Activated CD4-positive, CD25-positive, alpha-beta regulatory T cell (primary cell): ENCODE data around the gene MT1B.

ENCODE experiments used
- DNase-seq, 4 experiments: peaks; one replicate each; lab custom pipeline; 2025; lab: John Stamatoyannopoulos, UW

The MT1B gene

GRCh38 chr16:56651586-56651985 is at the start of gene MT1B:
Gene MT1B (plus strand): TSS chr16:56651886. CDS start chr16:56651954, 68 bp downstream.
- no peak for DNase-seq

DNA sequence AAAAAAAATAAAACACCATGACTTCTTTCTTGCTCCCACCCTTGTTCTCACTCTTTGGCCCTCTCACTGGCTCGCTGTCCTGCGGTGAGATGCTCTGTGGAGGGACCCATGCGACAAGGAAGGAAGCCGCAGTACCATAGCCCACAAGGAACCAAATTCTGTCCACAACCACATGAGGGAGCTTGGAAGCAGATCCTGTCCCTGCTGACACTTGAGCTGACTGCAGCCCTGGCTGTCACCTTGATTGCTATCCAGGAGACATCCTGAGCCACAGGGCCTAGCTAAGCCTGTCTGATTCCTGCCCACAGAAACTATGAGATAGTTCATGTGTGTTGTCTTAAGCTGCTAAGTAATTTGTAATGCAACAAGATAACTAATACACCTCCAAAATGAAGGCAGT is 48.1 kb upstream of the MT1B start:
- DNase-seq = no peak

GRCh38 chr16:56604966-56605365 is 46.7 kb upstream of the MT1B start:
- no peak for DNase-seq

GRCh38 chr16:56605475-56605874 is 46.2 kb upstream of the MT1B start:
- no peak for DNase-seq

DNA sequence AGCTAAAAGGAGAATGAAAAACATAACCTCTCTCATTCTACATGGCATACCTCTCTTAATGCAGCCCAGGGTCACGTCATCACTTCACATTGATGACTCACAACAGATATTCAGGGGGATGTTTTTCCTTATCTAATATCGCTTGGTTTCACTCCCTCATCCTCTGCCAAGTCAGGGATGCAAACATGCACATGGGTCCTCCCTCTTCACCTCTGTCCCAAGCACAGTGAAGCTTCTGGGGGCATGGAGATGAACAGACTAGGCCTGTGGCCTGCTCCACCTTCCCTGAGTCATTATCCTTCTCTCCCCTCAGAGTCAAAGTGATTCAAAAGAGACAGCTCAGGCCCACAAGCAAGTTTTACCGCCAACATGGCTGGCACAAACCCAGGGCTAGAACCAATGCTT is 45.6 kb upstream of the MT1B start:
- DNase-seq = no peak

DNA sequence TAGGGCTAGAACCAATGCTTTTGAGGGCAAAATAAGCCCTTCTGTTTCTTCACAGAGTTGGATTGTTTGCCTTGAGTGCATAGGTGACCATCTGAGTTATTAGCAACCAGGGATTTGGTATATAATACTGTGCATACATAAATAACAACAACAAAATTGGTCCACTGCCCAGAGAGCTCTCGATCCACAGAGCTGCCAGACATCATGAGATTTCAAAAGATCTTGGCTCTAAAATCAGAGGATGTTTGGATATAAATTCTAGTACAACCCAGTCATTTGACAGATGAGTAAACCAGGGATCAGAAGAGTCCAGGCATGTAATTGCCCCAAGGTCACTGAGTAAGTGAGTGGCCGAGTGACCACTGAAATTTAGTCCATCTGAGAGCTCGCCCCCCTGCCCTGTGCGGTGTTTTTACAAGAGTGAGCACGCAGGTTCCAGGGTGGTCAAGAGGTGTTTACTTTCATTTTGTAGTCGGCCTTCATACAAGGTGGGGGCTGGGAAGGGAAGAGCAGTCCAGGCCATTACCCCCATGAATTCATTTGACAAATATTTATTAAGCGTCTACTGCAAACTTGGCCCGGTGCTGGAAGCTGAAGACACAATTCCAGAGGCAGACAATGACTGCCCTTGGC is 45.1 kb upstream of the MT1B start:
- no peak for DNase-seq

GRCh38 chr16:56607109-56607618 is 44.5 kb upstream of the MT1B start:
- no peak for DNase-seq

- DNase-seq = no peak
Measured at GRCh38 chr16:56607675-56608042, 44.0 kb upstream of the MT1B start.

DNA sequence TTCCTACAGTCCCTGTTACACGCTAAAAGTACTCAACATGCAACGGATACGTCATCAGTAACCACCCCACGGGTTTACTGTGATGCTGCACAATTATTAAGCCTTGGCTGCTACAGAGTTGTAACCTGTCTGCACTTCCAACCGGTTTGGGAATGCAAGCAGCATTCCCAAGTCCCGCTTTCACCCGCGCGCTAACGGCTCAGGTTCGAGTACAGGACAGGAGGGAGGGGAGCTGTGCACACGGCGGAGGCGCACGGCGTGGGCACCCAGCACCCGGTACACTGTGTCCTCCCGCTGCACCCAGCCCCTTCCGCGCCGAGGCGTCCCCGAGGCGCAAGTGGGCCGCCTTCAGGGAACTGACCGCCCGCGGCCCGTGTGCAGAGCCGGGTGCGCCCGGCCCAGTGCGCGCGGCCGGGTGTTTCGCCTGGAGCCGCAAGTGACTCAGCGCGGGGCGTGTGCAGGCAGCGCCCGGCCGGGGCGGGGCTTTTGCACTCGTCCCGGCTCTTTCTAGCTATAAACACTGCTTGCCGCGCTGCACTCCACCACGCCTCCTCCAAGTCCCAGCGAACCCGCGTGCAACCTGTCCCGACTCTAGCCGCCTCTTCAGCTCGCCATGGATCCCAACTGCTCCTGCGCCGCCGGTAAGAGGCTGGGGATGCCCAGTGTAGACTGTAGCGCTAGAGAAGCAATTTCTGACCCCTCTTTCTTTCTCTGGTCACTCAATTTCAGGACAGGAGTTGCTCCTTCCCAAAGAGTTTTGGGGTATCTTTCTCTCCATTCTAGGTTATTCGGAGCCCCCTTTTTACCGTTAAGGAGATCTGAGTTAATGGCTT is 43.4 kb upstream of the MT1B start, which contains the start of gene MT2A:
TSS of gene MT2A (plus strand) at position 542 of the 833 bp plus-strand sequence. CDS start at position 614, 72 bp downstream.
- DNase-seq = peak; percentile 72 to 86 (median 78)

DNA sequence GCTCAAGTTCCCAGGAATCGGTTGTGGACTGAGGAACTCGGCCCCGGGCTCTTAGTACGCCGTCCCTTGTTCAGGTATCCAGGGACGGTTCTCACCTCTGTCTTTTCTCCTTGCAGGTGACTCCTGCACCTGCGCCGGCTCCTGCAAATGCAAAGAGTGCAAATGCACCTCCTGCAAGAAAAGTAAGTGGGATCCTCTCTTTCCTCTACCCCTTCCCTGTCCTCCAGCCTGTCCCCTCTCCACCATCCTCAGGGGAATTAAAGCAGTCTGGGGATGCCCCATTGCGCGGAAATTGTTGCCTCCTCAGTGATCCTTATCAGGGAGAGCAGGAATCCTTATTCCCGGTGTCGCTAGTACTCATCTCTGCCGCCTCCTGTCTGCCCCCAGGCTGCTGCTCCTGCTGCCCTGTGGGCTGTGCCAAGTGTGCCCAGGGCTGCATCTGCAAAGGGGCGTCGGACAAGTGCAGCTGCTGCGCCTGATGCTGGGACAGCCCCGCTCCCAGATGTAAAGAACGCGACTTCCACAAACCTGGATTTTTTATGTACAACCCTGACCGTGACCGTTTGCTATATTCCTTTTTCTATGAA is 42.7 kb upstream of the MT1B start:
- DNase-seq = no peak

DNA sequence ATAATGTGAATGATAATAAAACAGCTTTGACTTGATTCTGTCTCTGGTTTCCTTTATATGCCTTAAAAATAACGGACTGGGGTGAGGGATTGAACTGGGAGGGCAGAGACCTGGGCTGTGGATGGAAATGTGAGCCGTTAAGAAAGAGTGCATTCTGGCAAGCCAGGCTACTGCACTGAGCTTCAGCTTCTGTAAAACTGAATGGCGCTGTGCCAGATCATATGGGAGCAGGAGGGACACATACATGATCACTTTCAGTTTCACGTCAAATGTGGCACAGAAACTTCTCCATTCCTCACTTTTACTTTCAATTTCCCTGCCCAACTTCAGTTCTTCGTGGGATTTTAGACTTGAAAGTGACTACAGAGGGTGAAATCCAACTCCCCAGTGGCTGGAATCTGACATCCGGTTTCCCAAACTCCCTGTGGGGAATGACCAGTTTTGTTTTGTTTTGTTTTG is 42.2 kb upstream of the MT1B start:
- peak in 3 of 4 experiments; percentile 18 to 54 (median 38) for DNase-seq

GRCh38 chr16:56610017-56610608 is 41.6 kb upstream of the MT1B start:
- DNase-seq = peak in 3 of 4 experiments; percentile 12 to 32 (median 18)

- no peak for DNase-seq
Measured at GRCh38 chr16:56610609-56611111, 41.0 kb upstream of the MT1B start.

GRCh38 chr16:56611281-56611833 is 40.3 kb upstream of the MT1B start:
- DNase-seq = no peak

DNA sequence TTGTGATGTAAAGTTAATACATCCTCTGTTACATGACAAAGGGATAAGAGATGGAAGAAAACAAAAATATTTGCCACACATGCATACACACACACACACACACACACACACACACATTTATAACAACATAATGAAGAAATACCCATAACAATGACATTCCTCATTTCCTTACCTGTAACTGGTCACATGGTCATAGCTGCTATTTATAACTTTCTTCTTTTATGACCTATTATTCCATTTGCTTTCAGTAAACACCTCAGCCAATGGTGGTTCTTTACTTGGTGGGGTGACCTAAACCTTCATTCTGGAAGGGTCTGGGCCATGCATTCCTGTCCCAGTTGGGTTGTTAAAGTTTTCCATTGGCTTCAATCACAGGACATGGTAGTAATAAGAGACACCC is 38.0 kb upstream of the MT1B start:
- no peak for DNase-seq

- no peak for DNase-seq
Measured at GRCh38 chr16:56614549-56614991, 37.1 kb upstream of the MT1B start.

DNA sequence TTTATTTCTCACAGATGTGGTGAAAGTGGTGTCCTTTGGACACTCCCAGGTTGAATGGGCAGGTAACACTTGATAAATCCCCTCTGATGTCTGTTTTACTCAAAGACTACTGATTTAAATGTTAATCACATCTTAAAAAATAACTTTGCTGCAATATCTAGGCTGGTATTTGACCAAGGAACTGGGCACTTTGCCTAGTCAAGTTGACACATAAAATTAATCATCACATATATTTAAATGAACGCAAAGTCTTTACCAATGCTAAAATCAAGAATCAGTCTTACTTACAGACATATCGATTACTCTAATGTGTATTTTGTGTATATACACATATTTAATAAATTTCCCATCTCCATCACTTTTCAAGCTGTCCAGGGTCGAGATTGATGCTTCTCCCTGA is 36.3 kb upstream of the MT1B start:
- DNase-seq = no peak

GRCh38 chr16:56616608-56617211 is 35.0 kb upstream of the MT1B start:
- DNase-seq = no peak

DNA sequence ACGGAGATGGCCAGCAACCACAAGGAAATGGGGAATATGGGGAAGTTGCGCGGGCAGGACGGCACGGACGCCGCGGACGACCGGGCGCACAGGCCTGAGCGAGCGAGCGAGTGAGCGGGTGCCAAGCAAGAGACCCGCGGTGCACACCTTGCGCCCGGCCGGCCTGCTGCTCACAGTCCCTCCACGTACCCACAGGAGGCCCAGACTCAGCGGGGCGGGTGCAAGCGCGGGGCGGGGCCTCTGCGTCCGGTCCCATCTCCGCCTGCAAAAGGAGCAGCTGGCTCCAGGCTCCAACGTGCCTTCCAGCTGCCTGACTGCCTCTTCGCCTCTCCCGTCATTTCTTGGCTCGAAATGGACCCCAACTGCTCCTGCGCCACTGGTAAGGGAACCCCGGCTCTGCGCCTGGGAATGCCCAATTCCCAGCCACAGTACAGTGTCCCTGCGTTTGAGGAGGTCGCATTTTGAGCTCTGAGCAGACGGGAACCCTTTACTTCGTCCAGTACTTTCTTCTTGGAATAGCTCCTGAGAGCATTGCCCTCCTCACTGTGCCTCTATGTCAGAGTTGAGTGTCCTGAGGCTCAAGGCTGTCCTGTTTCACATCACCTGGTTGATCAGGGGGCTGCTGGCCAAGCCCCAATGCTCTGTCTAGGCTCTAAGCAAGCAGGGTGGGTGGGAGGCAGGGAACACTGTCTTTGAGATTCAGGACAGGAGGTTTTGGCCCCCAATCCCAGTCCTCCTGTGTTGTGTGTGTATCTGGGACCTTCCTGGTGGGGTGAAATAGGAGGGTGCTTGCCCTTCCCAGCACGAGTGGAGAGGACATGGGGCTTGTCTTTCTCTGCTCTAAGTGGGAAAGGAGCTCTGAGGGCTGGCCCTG is 34.2 kb upstream of the MT1B start:
- peak in 2 of 4 experiments; percentile 11 to 45 for DNase-seq

- no peak for DNase-seq
Measured at GRCh38 chr16:56618138-56618537, 33.5 kb upstream of the MT1B start.
